ENCODE results near the gene ADRA1B.
"Not testable (repeated sequence)": the region's sequence is repeated elsewhere in the genome, so short reads cannot be mapped to it uniquely, and the experiment has no call there.

The ADRA1B gene

DNA sequence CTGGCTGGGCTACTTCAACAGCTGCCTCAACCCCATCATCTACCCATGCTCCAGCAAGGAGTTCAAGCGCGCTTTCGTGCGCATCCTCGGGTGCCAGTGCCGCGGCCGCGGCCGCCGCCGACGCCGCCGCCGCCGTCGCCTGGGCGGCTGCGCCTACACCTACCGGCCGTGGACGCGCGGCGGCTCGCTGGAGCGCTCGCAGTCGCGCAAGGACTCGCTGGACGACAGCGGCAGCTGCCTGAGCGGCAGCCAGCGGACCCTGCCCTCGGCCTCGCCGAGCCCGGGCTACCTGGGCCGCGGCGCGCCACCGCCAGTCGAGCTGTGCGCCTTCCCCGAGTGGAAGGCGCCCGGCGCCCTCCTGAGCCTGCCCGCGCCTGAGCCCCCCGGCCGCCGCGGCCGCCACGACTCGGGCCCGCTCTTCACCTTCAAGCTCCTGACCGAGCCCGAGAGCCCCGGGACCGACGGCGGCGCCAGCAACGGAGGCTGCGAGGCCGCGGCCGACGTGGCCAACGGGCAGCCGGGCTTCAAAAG is 55.7 kb downstream of the ADRA1B start:
- FAIRE-seq, result no peak

DNA sequence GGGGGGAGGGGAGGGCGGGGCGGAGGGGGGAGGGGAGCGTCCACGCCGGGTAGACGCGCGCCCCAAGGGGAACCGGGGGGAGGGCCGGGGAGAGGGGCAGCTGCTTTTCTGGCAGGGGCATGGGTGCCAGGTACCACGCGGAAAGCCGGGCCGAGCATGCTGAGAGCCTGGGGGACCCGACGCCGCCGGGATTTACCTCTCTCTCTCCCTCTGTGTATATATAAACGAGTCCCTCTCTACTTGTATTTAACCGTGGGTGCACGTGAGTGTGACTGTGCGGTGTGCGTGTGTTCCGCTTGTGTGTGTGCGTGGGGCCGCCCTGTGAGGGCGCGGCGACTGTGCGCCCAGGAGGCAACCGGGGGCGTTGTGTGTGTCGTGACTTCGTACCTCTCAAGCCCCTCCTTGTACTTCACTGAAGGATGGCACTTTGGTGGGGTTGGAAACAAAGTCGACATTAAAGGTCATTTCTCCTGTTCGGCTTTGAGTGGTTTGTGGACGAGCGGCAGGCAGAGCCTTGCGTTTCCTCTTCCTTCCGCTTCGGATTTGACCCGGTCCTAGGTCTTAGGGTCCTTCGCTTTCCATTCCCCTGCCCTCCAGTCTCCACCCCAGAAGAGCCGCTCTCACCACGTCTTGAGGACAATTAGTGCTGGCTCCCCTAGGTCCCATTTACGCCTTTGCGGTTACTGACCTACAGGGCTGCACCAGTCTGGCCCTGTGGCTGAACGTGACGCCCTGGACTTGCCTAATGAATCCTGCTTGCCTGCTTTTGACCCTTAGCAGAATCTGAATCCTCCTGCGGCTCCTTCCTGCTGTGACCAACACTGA is 56.5 kb downstream of the ADRA1B start:
- no peak for FAIRE-seq

- FAIRE-seq, result no peak
Observed at GRCh38 chr5:159975462-159976019, 59.3 kb downstream of the ADRA1B start.

DNA sequence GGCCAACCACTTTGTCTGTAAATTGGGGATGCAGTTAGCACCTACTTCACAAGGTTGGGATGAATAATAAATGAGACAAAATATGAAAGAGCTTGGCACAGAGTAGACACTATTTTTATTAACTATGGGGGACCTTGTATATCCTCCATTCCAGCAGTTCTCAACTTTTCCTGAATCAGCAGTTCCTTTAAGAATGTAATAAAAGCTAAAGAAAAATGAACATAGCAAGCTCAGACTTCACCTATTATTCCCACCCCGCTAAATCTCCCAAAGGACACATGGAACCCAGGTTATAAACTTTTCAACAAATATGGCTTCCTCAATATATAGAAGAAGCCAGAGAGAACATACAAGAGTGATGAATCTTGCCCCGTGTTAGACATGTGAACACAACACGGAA is 60.6 kb downstream of the ADRA1B start:
- no peak for FAIRE-seq

GRCh38 chr5:159978358-159978757 is 62.1 kb downstream of the ADRA1B start:
- FAIRE-seq, result no peak

DNA sequence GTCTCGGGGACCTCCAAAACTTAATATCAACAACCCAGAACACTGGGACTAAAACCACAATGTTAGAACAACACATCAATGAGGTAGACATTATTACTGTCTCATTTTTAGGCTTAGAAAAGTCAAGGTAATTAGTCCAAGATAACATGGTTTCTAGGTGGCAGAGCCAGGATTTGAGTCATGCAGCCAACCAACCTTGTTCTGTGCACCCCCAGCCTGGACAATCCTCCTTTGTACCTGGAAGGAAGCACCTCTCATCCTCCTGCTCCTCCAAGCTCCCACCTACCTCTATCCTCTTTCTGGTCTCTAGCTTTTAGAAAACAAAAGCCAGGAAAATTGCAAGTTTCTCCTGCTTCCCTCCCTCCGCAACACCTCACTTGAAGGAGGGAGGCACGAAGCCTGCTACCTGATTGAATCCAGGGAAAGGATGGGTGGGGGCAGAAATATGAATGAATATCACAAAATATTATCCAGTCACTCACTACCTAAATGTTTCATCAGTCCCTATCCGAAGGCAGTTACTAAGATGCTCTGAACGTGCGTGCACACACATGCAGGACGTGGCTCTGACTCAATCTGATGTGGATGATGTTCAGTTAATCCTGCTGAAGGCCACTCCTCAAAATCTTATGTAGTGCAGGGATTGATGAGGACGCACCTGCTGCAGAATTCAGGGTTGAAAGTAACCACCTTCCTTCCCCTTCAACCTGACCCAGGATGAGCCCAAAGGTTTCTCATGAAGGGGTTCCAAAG is 66.3 kb downstream of the ADRA1B start:
- FAIRE-seq, result no peak

- no peak for FAIRE-seq
Observed at GRCh38 chr5:159987031-159987674, 70.9 kb downstream of the ADRA1B start.

DNA sequence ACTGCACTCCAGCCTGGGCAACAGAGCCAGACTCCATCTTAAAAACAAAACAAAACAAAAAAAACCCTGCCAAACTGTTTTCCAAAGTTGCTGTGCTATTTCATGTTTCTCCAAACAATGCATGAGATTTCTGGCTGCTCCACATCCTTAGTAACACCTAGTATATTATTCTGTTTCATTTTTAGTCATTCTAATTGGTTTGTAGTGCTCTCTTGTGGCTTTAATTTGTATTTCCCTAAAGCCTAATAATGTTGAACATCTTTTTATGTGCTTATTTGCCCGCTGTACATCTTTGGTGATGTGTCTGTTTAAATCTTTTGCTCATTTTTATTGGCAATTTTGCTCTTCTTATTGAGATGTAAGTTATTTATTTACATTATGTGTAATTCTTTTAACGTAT is 74.2 kb downstream of the ADRA1B start:
- FAIRE-seq, result no peak

DNA sequence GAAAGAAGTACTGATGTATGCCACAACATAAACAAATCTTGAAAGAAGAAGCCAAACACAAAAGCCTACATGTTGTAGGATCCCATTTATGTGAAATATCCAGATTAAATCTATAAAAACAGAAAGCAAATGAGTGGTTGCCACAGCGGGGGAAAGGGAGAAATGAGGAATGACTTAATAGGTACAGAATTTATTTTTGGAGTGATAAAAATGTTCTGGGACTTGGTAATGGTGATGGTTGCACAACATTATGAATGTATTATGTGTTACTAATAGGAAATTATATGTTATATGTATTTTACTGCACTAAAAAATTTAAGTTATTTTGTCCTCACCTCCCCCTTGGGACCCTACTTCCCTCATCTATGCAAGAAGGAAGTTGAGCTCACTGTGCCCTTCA is 76.3 kb downstream of the ADRA1B start:
- no peak for FAIRE-seq

DNA sequence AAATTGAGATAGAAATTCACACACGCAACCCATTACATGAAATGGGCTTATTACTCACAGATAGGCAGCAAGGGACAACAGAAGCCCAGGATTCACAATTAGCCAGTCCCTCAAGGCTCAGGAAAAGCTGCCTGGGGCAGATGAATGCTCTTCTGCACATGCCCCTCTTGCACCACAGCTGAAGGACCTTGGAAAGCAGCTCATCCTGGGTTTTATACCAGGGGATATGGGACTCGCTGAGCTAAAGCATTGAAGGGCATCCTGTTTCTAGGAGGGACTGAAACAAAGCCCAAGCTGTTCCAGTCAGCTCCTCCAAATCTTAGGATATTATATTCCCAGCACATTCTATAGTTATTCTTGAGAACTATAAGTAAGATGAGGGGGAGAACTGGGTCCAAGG is 76.9 kb downstream of the ADRA1B start:
- no peak for FAIRE-seq

- no peak for FAIRE-seq
Observed at GRCh38 chr5:159995907-159996306, 79.6 kb downstream of the ADRA1B start.

DNA sequence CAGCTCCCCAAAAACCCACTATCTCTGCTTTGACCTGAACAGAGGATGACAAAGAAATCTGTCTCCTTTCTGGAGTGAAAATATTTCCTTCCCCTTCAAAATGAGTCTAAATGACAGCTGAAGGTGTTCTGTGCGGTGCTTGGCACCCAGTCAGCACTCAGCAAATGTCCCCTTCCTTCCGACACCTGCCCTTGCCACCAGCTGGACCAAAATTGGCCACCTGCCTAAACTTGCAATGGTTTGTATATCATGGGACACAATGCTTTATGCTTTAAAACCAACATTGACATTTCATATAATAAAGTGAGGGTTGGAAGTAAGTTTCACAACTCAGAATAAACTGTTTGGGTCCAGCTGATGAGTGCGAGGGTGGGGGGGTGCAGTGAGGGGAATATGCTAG is 85.2 kb downstream of the ADRA1B start:
- FAIRE-seq, result no peak

DNA sequence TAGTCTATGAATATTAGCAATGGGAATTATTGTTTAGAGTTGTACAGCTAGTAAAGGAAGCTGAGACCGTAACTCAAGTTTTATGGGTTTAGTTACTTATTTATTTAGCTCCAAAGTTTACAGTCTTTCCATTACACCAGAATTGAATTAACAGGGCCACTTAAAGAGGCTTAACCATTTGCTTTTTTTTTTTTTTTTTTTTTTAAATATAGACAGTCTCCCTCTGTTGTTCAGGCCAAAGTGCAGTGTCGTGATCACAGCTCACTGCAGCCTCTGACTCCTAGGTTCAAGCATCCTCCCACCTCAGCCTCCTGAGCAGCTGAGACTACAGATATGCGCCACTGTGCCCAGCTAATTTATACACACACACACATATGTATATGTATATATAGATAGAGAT is 91.2 kb downstream of the ADRA1B start:
- no peak for FAIRE-seq

GRCh38 chr5:160008529-160008876 is 92.2 kb downstream of the ADRA1B start:
- FAIRE-seq, result not testable (repeated sequence)

DNA sequence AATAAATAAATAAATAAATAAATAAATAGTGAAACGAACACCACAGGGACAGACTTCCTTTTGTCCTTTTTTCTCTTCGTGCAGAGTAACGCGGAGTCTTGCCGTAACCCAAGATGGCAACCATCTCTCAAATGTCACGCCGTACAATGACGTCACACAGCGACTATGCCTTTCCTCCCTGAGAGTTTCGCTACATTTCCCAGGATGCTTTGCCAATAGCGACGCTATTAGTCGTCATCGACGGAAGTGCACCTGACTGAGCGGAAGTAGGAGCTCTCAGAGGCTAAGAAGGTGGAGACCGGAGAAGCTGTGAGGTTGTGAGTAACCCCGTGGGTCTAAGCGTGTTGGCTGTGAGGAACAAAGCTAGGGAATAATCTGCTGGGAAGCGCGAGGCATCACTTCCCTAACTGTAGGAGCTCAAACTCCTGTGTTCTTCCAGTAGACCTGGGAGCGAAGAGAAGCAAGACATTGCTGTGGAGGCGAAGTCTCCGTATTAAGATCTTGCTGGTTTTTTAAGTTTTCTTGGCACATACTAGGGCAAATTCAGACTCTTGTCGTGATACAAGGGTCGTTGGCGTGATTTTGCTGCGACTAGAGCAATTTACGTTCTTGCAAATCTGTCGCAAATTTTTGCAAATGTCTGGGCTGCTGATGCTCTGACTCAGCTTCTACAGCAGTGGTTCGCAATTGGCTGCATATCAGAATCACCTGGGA is 92.8 kb downstream of the ADRA1B start, which contains the start of gene TTC1:
TTC1 (plus strand) TSS at position 263 of the 714 bp plus-strand sequence. CDS start 1,390 bp downstream, outside the sequence.
- peak; percentile 98 for FAIRE-seq

GRCh38 chr5:160009591-160009989 is 93.3 kb downstream of the ADRA1B start:
- FAIRE-seq, result no peak

DNA sequence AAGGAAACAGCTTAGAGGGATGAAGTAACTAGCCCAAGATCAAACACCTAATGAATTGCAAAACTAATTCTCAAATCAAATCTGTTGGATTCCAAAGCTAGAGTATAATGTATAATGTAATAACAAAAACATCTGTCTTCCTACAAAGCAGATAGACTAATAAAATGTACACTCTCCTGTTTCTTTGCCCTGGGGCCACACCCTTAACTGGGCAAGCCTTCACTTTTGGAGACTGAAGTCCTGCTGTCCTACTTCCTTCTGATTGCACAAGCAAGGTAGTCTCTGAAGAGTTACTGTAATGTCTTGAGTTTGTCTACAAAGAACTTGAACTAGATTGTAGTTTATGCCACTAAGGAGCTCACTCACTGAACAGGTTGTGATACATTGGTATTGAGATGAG is 95.2 kb downstream of the ADRA1B start:
- FAIRE-seq, result no peak

GRCh38 chr5:160014197-160014596 is 97.9 kb downstream of the ADRA1B start:
- FAIRE-seq, result not testable (repeated sequence)

- no peak for FAIRE-seq
Observed at GRCh38 chr5:160018945-160019625, 102.8 kb downstream of the ADRA1B start.

DNA sequence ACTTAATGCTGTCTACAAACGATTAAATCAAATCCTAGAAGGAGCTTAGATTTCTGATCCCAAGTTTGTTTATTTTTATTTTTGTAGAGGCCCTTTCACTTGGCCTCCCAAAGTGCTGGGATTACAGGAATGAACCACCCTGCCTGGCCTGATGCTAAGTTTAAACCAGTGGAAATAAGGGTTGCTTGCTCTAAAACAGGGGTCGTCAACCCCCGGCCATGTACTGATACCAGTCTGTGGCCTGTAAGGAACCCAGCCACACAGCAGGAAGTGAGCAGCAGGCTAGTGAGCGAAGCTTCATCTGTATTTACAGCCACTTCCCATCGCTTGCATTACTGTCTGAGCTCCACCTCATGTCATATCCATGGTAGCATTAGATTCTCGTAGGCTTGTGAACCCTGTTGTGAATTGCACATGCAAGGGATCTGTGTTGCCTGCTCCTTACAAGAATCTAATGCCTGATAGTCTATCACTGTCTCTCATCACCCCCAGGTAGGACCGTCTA is 104.0 kb downstream of the ADRA1B start:
- no peak for FAIRE-seq

DNA sequence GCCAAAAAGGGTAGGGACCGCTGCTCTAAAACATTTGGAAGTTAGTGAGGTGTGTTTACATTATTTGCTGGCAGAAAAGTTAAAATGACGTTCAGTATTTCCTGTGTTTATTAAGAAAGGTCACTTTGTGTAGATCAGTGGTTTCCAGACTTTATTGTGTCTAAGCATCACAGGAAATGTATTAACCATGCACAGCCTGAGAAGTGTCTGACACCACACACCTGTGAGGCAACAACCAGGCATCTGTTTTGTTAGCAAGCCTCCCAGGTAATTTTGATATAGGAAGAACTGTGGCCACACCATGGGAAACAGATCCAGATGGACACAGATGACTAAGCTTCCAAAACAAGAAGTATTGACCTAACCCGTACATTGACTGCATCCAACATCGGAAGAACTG is 104.7 kb downstream of the ADRA1B start:
- FAIRE-seq, result no peak
